ENCODE data around the gene AGAP6.

DNA sequence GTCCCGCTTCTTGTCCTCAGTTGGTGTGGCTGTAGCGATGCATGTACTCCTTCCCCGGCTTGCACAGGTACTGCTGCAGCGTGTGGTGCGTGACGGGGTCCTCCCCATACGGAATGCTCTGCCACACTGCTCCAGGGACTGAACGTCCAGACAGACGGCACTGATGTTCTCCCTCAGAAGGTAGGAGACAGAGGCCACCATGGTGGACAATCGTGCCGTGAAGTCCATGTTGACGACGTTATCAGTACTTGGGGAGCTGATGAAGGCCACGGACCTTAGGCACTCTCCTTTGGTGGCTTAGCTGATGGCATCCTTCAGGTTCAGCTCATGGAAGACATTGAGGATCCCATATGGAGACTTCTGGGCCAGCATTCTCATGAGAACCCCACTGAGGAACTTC, 37.4 kb downstream of the AGAP6 start:
- TF ChIP-seq POLR2A (IDR thresholded peaks at IDR 0.05; ENCODE audit: low read depth, low read length) (no peak), POLR2AphosphoS5 (IDR thresholded peaks at IDR 0.05; ENCODE audit: low read depth, low read length) (no peak), TAF1 (IDR thresholded peaks at IDR 0.05; ENCODE audit: low read depth, low read length) (no peak), POU2F2 (IDR thresholded peaks at IDR 0.05; ENCODE audit: low read depth, low read length) (no peak)

All from GM12891 (cell line).